ENCODE measurements around the gene FAXC. TPM values are rescaled to one million over a fixed set of nuclear protein-coding genes. Genes with fewer than 3 reads are reported as not detected.

Gene FAXC
- total and polyA plus RNA-seq, 2 donors (not counting 3 experiments of a cell fraction or from before 2014, with no cell fraction given), result 3.4 to 3.6 TPM

DNA sequence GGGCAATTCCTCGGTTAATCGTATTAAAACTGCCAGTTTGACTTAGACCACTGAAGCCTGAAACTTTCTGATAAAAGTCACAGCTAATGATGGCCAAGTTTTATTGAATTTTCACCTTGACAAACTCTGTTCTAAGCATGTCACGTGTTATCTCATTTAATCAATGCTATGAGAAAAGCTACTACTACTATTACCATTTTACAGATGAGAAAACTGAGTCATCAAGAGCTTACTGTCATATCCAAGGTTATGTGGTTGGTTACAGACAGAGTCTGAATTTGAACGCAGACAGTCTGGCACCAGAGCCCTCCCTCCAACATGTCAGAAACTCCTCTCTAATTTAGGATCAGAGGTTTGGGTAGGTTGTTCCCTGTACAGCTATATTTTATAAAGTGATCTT, 4.3 kb downstream of the FAXC start:
- ChIA-PET CTCF (interaction anchor here (1.0 to 6.5 kb wide), 3 partner anchors 8 to 14 kb away, joined by 3 to 40 read pairs (median 27); no protein-coding TSS in a partner anchor), POLR2A (no interaction called here)
- Histone ChIP-seq H2AFZ (ENCODE audit: low read depth, low read length) (no peak overlapping the region), H3K36me3 (ENCODE audit: control insufficient read depth in 2 of 2, extremely low read depth in 1 of 2, insufficient read depth in 2 of 2, low read length in 2 of 2) (no peaks in the 10 kb centered on the region), H3K27me3 (ENCODE audit: control insufficient read depth in 2 of 2, insufficient read depth in 2 of 2, low read length in 2 of 2) (peaks cover 0 to 4% of the 10 kb centered on the region in 2 experiments), H3K4me3 (replicated peaks in 1 of 3; ENCODE audit: insufficient read depth in 1 of 3, low read depth in 1 of 3, low read length in 3 of 3) (no peak overlapping the region), H3K9ac (replicated peaks; ENCODE audit: extremely low read depth, insufficient read depth, low read length) (no peak overlapping the region), H4K20me1 (replicated peaks; ENCODE audit: control insufficient read depth, extremely low read depth, insufficient read depth, low read length) (no peaks in the 10 kb centered on the region), H3K4me2 (ENCODE audit: insufficient read depth, low read length) (no peak overlapping the region), H3K4me1 (ENCODE audit: control insufficient read depth, extremely low read depth, insufficient read depth, low read length) (peaks cover 18% of the 10 kb centered on the region), H3K9me1 (replicated peaks; ENCODE audit: control insufficient read depth, extremely low read depth, insufficient read depth, low read length) (no peaks in the 10 kb centered on the region), H3K9me3 (replicated peaks; ENCODE audit: control insufficient read depth, insufficient read depth, low read length) (no peaks in the 10 kb centered on the region), H3K79me2 (ENCODE audit: control insufficient read depth, insufficient read depth, low read length) (no peaks in the 10 kb centered on the region), H3K27ac (ENCODE audit: insufficient read depth, low read depth, low read length) (no peak overlapping the region)
- DNase-seq (ENCODE audit: low read depth, low spot score), result no peak
- intact Hi-C loops (cut with micrococcal nuclease), result loop anchor here (10.0 kb wide), 1 partner anchor 170 kb away; the partner anchor contains the start of gene USP45
- BruUV-seq (replicated peaks), result no TSS peak
- FAIRE-seq, result no peak
- TF ChIP-seq POLR2AphosphoS5 (IDR thresholded peaks at IDR 0.05; ENCODE audit: insufficient read depth, low read depth, low read length), result no peak
- TF ChIP-seq EZH2 (IDR thresholded peaks at IDR 0.05; ENCODE audit: borderline replicate concordance, low read depth, low read length, severe bottlenecking), result no peak
- TF ChIP-seq POLR2A (IDR thresholded peaks at IDR 0.05; ENCODE audit: low read depth, low read length), result no peak
- TF ChIP-seq, protein P1, sequence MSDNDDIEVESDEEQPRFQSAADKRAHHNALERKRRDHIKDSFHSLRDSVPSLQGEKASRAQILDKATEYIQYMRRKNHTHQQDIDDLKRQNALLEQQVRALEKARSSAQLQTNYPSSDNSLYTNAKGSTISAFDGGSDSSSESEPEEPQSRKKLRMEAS (IDR thresholded peaks at IDR 0.05; ENCODE audit: insufficient read depth, insufficient read length), result no peak
- TF ChIP-seq JUN (IDR thresholded peaks at IDR 0.05; ENCODE audit: borderline replicate concordance, insufficient read depth, insufficient read length, low read depth), result no peak
- TF ChIP-seq, protein P2, sequence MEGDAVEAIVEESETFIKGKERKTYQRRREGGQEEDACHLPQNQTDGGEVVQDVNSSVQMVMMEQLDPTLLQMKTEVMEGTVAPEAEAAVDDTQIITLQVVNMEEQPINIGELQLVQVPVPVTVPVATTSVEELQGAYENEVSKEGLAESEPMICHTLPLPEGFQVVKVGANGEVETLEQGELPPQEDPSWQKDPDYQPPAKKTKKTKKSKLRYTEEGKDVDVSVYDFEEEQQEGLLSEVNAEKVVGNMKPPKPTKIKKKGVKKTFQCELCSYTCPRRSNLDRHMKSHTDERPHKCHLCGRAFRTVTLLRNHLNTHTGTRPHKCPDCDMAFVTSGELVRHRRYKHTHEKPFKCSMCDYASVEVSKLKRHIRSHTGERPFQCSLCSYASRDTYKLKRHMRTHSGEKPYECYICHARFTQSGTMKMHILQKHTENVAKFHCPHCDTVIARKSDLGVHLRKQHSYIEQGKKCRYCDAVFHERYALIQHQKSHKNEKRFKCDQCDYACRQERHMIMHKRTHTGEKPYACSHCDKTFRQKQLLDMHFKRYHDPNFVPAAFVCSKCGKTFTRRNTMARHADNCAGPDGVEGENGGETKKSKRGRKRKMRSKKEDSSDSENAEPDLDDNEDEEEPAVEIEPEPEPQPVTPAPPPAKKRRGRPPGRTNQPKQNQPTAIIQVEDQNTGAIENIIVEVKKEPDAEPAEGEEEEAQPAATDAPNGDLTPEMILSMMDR (IDR thresholded peaks at IDR 0.05; ENCODE audit: extremely low read depth in 1 of 2, insufficient read depth in 1 of 2, low read depth in 1 of 2, low read length in 2 of 2), result no peak
- TF ChIP-seq FOS (IDR thresholded peaks at IDR 0.05; ENCODE audit: borderline replicate concordance, insufficient read depth, low read length), result no peak
- no peak for TF ChIP-seq GATA2 (IDR thresholded peaks at IDR 0.05; ENCODE audit: insufficient read depth, insufficient read length, low read depth, low read length)
- dilution Hi-C loops (cut with MboI; ENCODE audit: extremely low pct_ligation_motif_present, low sequenced_read_pairs), result no loop called here

Measured in endothelial cell of umbilical vein (primary cell).